ENCODE measurements around the gene AGPAT4.

The AGPAT4 gene

DNA sequence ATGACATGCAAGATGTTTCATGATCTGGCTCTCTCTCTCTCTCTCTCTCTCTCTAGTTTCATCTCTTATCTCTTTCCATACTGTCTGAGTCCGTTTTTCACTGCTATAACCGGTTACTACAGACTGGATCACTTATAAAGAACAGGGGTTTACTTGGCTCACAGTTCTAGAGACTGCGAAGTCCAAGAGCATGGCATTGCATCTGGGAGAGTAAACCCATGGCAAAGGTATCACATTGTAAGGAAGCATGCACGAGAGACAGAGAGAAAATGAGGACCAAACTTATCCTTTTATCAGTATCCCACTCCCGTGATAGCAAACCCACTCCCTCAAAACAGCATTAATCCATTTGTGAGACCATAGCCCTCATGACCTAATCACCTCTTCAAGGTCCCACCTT lies 7.2 kb upstream of the AGPAT4 start:
- DNase-seq, result no peak

GRCh38 chr6:161279677-161280415 lies 6.0 kb upstream of the AGPAT4 start:
- no peak for DNase-seq

DNA sequence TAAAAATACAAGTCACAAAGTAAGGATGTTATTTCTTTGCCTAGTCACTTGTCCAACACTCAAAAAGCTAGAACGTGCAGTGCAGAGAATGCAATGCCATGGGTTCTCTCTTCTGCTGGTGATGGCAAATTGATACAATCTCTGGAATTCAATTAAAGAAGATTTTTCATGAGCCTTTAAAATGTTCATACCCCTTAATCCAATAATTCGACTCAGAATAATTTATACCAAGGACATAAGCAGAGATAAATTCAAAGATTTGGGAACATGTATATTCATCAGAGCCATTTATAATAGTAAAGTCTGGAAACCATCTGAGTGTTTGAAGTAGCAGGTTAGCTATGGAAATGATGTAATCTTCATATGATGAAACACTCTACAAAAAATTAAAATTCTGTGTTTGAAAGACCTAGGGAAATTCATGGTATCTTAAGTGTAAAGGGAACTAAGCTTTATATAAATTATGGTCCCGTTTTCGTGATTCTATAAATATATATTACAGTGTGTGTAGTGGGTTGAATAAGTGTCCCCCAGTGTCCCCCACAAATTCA lies 2.8 kb upstream of the AGPAT4 start:
- no peak for DNase-seq

DNA sequence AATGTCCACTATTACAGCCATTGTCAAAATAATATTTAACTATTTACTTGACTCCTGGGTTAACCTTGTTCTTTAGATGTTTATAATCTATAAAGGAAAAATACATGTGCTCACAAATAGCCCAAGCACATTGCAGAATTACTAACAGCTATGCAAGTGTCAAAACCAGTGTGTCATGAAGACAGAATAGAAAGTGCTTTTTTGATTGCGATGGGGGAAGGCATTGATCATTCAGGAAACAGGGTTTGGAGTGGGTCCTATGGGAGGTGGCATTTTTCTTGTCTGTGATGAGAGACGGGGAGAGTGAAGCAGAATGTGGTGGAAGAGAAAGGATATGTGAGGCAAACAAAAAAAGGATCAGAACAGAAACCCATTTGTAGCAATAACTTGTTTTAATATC lies 1.0 kb upstream of the AGPAT4 start:
- no peak for DNase-seq

DNA sequence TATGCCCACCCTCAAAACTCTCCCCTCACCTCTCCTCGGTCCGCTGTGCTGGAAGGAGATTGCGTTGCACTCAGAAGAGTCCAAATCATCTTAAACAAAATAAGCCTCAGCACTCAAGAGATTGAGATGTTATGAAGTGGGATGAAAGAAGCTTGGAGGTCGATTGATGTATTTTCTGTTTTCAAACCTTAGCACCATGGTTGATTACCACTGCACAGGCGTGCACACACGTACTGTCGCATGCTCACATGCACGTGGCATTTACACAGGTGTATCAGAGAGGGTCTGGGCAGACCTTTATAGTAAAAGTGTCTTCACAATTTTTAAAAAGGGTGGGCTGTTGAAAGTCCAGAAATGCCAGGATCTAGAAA lies 612 bp upstream of the AGPAT4 start:
- DNase-seq, result no peak

DNA sequence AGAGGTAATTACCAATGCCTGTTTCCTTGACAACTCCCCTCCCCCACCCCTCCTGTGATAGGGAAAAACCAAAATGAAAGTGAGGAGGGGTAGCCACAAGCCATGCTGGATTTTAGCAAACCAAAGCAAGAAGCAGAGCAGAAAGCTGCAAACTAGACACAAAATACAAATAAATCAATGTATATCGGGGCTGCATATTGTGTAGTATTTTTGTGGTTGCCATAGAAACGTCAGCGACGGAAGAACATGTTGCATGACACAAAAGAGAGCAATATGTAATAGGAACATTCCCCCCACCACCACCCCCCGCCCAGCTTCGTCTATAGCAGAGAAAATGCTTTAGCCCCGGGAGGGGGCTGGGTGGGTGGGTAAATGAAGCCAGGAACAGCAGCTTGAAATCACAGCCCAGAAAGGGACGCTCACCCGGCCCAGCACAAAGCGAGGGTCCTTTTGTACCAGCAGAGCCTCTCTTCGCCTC lies 548 bp downstream of the AGPAT4 start:
- DNase-seq, result peak; percentile 71 to 80

DNA sequence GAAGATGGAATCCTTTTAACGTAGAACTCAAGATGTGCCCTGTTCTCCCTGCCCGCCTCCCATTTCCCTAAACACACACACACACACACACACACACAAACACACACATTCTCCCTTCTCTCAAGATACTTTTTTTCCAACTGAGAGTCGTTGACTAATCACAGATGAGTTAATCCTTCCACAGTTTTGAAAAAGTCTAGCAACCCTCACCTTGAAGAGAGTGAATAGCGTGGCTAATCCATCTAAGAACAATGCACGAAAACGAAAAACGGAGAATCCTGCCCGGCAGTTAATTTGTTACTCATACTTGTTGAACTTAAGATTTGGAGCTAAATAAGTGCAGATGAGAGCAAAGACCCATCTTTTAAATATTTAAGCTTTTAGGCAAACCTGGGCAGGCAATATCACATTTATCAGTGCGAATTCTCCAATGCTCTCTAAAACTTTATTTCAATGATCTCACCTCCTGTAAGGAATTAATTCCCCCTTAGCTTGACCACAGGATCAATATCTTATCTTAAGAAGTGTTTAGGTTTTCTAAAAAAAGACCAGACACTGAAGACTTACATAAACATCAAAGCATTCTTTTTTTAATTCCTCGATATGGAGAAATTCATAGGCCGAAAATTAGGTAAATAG lies 1.1 kb downstream of the AGPAT4 start:
- DNase-seq, result no peak

DNA sequence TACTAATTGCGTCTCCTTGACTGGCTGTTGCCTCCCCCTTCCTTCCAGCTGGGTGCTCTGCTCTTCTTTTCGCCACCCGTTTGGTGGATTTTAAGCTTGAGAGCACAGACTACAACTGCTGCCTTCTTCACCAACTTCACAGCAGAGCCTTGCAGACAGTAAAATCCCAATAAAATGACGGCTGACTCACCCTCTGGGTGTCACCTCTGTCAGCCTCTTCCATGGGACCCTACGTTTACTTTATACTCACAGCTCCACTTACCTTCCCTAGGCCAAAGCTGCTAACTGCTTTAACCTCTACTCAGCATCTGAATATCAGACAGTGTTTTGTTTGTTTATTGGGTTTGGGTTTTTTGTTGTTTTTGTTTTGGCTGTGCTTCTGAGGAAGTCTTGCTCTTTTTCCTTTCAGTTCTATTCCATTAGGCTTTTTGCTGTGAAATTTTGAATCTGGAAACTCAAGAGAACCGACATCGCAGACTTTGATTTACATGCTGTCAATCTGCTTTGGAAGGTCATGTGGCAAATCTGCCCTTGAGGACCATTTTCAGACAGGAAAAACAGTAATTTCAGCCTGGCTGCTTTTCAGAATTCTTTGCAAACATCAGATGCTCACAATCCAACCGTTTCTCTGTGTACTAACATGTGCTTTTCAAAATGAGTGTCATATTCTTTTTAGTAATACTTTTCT lies 2.4 kb downstream of the AGPAT4 start:
- no peak for DNase-seq

GRCh38 chr6:161270116-161270515 lies 3.7 kb downstream of the AGPAT4 start:
- no peak for DNase-seq

GRCh38 chr6:161269310-161269709 lies 4.6 kb downstream of the AGPAT4 start:
- DNase-seq, result no peak

DNA sequence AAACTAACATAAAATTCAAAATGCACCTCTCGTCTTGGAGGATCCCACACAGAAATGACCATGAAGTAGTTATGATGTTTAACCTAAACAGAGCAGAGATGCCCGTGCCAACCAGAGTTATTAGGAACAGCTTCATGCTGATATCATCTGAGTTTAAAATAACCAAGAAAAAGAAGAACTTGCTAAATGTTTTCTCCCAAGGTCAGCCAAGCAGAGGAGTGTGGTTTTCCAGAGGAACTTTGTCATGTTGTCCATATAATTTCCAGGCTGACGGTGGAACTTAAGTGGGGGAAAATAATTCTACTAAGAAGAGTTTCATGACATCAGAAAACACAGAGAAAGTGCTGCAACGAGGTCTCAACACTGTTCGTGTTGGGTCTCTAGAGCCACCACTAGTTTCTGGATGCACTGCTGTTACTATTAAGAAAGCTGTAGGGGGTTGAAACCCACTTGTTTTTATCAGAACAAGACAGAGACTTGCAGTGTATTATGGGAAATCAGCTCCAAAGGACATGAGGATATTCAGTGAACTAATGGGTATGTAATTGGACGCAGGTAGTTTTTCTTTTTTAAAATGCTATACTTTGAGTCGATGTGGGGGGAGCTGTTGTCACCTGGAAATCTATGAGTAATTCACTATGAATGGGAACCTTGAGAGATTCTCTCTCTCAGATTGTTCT lies 5.2 kb downstream of the AGPAT4 start:
- no peak for DNase-seq

DNA sequence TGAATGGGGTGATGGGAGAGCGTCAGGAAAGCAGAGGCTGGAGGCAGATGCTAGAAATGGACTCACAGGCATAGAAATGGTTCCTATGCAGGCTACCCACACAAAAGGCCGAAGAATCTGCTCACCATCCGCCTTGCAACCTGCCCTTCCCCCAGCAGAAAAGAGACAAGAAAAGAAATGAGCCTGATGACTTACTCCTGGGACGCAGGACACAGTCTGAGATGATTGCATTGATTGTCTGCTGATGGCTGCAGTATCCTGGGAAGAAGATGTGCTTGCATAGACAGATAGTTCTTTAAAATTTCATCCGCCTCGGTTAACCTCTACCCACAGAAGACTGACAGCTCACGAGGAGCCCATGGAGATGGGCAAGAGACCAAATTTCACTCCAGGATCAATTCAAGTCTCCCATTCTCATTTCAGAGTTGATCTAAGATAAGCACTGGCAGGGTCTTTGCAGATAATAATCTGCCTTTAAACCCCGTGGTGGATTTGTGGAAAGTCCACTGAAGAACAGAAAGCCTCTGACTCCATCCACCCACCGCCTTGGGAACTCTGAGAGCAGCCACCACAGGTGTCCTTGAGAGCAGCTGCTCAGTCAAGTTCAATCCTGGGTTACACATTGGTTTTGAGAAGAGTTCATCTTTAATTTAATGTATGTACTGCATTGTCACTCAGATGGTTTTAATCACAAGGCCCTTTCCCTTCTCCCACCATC lies 7.2 kb downstream of the AGPAT4 start:
- no peak for DNase-seq

DNA sequence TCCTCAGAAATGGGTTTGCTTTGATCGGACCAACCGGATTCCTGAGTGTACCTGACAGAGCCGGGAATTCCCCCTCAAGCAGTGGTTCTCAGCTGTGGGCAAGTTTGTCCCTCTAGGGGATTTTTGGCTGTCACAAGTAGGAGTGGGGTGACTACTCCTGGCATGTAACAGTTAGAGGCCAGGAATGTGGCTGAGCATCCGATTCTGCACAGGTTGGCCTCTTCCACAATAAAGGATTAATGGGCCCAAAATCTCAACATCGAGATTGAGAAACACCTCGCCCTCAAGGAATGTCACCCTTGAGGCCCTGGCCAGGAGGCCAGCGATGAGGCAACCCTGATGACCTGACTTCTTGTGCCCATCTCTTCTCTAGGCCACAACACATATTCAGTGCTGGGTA lies 7.9 kb downstream of the AGPAT4 start:
- DNase-seq, result no peak

GRCh38 chr6:161265554-161265953 lies 8.3 kb downstream of the AGPAT4 start:
- no peak for DNase-seq

GRCh38 chr6:161264181-161264580 lies 9.7 kb downstream of the AGPAT4 start:
- DNase-seq, result no peak

- DNase-seq, result no peak
These were observed 12.0 kb downstream of the AGPAT4 start for GRCh38 chr6:161261816-161262215.

- DNase-seq, result no peak
These were observed 12.5 kb downstream of the AGPAT4 start for GRCh38 chr6:161261325-161261724.

GRCh38 chr6:161259302-161259701 lies 14.6 kb downstream of the AGPAT4 start:
- no peak for DNase-seq

GRCh38 chr6:161257793-161258457 lies 15.9 kb downstream of the AGPAT4 start:
- DNase-seq, result no peak

- DNase-seq, result no peak
These were observed 17.5 kb downstream of the AGPAT4 start for GRCh38 chr6:161256407-161256806.

- DNase-seq, result no peak
These were observed 18.3 kb downstream of the AGPAT4 start for GRCh38 chr6:161255518-161255917.

Measured in CD4-positive, alpha-beta T cell treated with Interleukin-4 for 1 hour (primary cell).